Peyer's patch (tissue), 4 donors: ENCODE results near the gene EPC2.

Source experiments
- CTCF ChIP-seq, 6 experiments: fragments of 450-650 bp in 4 of 6; fragments of 200-600 bp in 2 of 6; sonication (generic) in 1 of 6; IDR thresholded peaks; one replicate each; pipeline ENCODE4 v1.5.1; 2017 to 2019; ENCODE audit warnings: antibody characterized with exemption in 6 of 6, mild to moderate bottlenecking in 3 of 6, moderate library complexity in 1 of 6
- POLR2A ChIP-seq, 2 donors: fragments of 450-650 bp; IDR thresholded peaks; one replicate each; pipeline ENCODE4 v1.5.1; 2017; ENCODE audit warnings: antibody characterized with exemption in 2 of 2, mild to moderate bottlenecking in 2 of 2, moderate library complexity in 2 of 2

GRCh38 chr2:148816176-148816575 is 171.6 kb downstream of the EPC2 start:
- TF ChIP-seq CTCF (IDR thresholded peaks at IDR 0.05) (no peak), POLR2A (IDR thresholded peaks at IDR 0.05) (no peak)
